HepG2 (cell line): ENCODE results near the gene ZNF394. TPM values are rescaled to one million over a fixed set of nuclear protein-coding genes. Genes with fewer than 3 reads are reported as not detected.

Experiments
- ATAC-seq: fragments of 200-7000 bp; cut with Tn5 transposase; 3 replicates; pipeline ENCODE4 v1.9.1; 2020; ENCODE audit warnings: mild to moderate bottlenecking, moderate library complexity
- BruUV-seq: library from RNA; stranded (reverse); fragments of 400-500 nt; replicated peaks from 2 replicates; lab custom pipeline; 2021; lab: Mats Ljungman, UMichigan
- CTCF ChIA-PET: fragments of 300-600 bp; formaldehyde crosslinking; extraction: SDS; loops from one replicate; lab custom pipeline; 2021; ENCODE audit warnings: low total read pairs, inconsistent platforms, low intra/inter-chr PET ratio; lab: Yijun Ruan, JAX
- POLR2A ChIA-PET: fragments of 350-600 bp; sonication (Branson Sonifier 250); formaldehyde crosslinking; loops from one replicate; lab custom pipeline; 2020; ENCODE audit warnings: antibody characterized with exemption, inconsistent platforms; lab: Yijun Ruan, JAX
- DNase-seq: peaks from one replicate; pipeline ENCODE4 v3.0.0-alpha.2; 2015; ENCODE audit warnings: low spot score
- FAIRE-seq: peaks from 3 replicates; lab custom pipeline; 2011; peaks lifted over from hg19 to GRCh38; lab: Jason Lieb, UNC
- H2AFZ ChIP-seq: one replicate; pipeline ENCODE4 v1.6.1; 2011; ENCODE audit warnings: low read length, inconsistent platforms
- H3K27ac ChIP-seq: fragments of 300-600 bp; 3 replicates; pipeline ENCODE4 v1.8.0; 2011; ENCODE audit warnings: mixed run types, mild to moderate bottlenecking, mixed read lengths, low read length, inconsistent platforms; ENCODE audit not compliant: insufficient read depth; ENCODE audit errors: extremely low read length
- H3K27me3 ChIP-seq, 2 experiments: fragments of 200-600 bp in 1 of 2; 2 replicates in 1 of 2; 3 replicates in 1 of 2; pipeline versions ENCODE4 v1.6.0 to v1.8.0; 2011; ENCODE audit warnings: low read length in 2 of 2, mild to moderate bottlenecking in 2 of 2, moderate library complexity in 2 of 2, inconsistent platforms in 1 of 2; ENCODE audit not compliant: insufficient read depth in 2 of 2, control insufficient read depth in 1 of 2
- H3K36me3 ChIP-seq, 2 experiments: fragments of 200-600 bp in 1 of 2; replicated peaks in 1 of 2; 2 replicates in 1 of 2; 3 replicates in 1 of 2; pipeline versions ENCODE4 v1.5.1 to v1.8.0; 2011; ENCODE audit warnings: low read length in 2 of 2, inconsistent platforms in 1 of 2; ENCODE audit not compliant: insufficient read depth in 2 of 2, control insufficient read depth in 1 of 2
- H3K4me1 ChIP-seq: 2 replicates; pipeline ENCODE4 v1.5.1; 2012; ENCODE audit warnings: low read length, inconsistent platforms; ENCODE audit not compliant: insufficient read depth
- H3K4me2 ChIP-seq: 2 replicates; pipeline ENCODE4 v1.6.0; 2011; ENCODE audit warnings: low read depth, low read length, inconsistent platforms
- H3K4me3 ChIP-seq, 3 experiments: fragments of 200-600 bp in 1 of 3; sonication (generic), shearing (Covaris generic) in 1 of 3; replicated peaks in 1 of 3; 2 replicates each; pipeline ENCODE4 v1.5.1; 2011 to 2016; ENCODE audit warnings: low read length in 3 of 3, inconsistent platforms in 2 of 3, low read depth in 2 of 3, mild to moderate bottlenecking in 2 of 3, control low read depth in 1 of 3, mixed read lengths in 1 of 3; ENCODE audit not compliant: insufficient read depth in 1 of 3
- H3K79me2 ChIP-seq: one replicate; pipeline ENCODE4 v1.6.1; 2011; ENCODE audit warnings: low read length, inconsistent platforms; ENCODE audit not compliant: insufficient read depth
- H3K9ac ChIP-seq: 2 replicates; pipeline ENCODE4 v1.6.0; 2011; ENCODE audit warnings: mild to moderate bottlenecking, low read depth, low read length, inconsistent platforms; ENCODE audit not compliant: insufficient read depth
- H3K9me3 ChIP-seq: 2 replicates; pipeline ENCODE4 v1.5.1; 2012; ENCODE audit warnings: mild to moderate bottlenecking, low read length
- H4K20me1 ChIP-seq: 2 replicates; pipeline ENCODE4 v1.6.0; 2011; ENCODE audit warnings: inconsistent platforms, mild to moderate bottlenecking, low read length, moderate library complexity; ENCODE audit not compliant: insufficient read depth
- AGO1 ChIP-seq: fragments of 200-400 bp; formaldehyde crosslinking; IDR thresholded peaks from 2 replicates; pipeline ENCODE4 v1.6.1; 2017; ENCODE audit warnings: mild to moderate bottlenecking, low read depth, low read length, moderate library complexity; ENCODE audit not compliant: poor library complexity, severe bottlenecking
- AGO2 ChIP-seq: fragments of 200-400 bp; formaldehyde crosslinking; optimal IDR thresholded peaks from 2 replicates; pipeline ENCODE3; 2017; ENCODE audit warnings: mild to moderate bottlenecking, low read depth, low read length, moderate library complexity
- GPN1 ChIP-seq: sonication (generic); formaldehyde crosslinking; IDR thresholded peaks from 2 replicates; pipeline ENCODE4 v1.5.1; 2020; ENCODE audit warnings: missing genetic modification reagents, borderline replicate concordance
- IRF1 ChIP-seq: sonication (generic); formaldehyde crosslinking; IDR thresholded peaks from 2 replicates; pipeline ENCODE4 v1.4.0; 2020; ENCODE audit warnings: low read depth, mild to moderate bottlenecking, missing genetic modification reagents
- KMT2A ChIP-seq: sonication (generic); formaldehyde crosslinking; IDR thresholded peaks from 2 replicates; pipeline ENCODE4 v1.4.0; 2020; ENCODE audit warnings: missing genetic modification reagents
- MXD1 ChIP-seq: sonication (generic); formaldehyde crosslinking; IDR thresholded peaks from 2 replicates; pipeline ENCODE4 v1.4.0; 2020; ENCODE audit warnings: mild to moderate bottlenecking, missing genetic modification reagents
- NFIB ChIP-seq: sonication (generic); formaldehyde crosslinking; IDR thresholded peaks from 2 replicates; pipeline ENCODE4 v1.9.0; 2021; ENCODE audit warnings: missing genetic modification reagents, mild to moderate bottlenecking, borderline replicate concordance
- PHF20 ChIP-seq: sonication (generic); formaldehyde crosslinking; IDR thresholded peaks from 2 replicates; pipeline ENCODE4 v1.5.0; 2020; ENCODE audit warnings: mild to moderate bottlenecking, missing genetic modification reagents
- POLR2A ChIP-seq, 2 experiments: IDR thresholded peaks; 2 replicates each; pipeline ENCODE4 v1.6.1; 2011; ENCODE audit warnings: low read depth in 2 of 2, low read length in 2 of 2, mild to moderate bottlenecking in 1 of 2, moderate library complexity in 1 of 2; ENCODE audit not compliant: insufficient read depth in 1 of 2
- POLR2G ChIP-seq: fragments of 200-400 bp; formaldehyde crosslinking; IDR thresholded peaks from 2 replicates; pipeline ENCODE4 v1.6.1; 2018; ENCODE audit warnings: mild to moderate bottlenecking, low read depth, low read length, moderate library complexity
- RBM39 ChIP-seq: fragments of 200-400 bp; formaldehyde crosslinking; IDR thresholded peaks from one replicate; pipeline ENCODE4 v1.6.1; 2018; ENCODE audit warnings: antibody characterized with exemption, mild to moderate bottlenecking, low read depth, low read length; ENCODE audit not compliant: poor library complexity, severe bottlenecking
- SP4 ChIP-seq: sonication (generic); formaldehyde crosslinking; IDR thresholded peaks from 2 replicates; pipeline ENCODE4 v1.8.1; 2023; ENCODE audit warnings: mild to moderate bottlenecking, missing genetic modification reagents
- SRSF4 ChIP-seq: fragments of 200-400 bp; formaldehyde crosslinking; IDR thresholded peaks from one replicate; pipeline ENCODE4 v1.6.1; 2018; ENCODE audit warnings: mild to moderate bottlenecking, low read depth, low read length, moderate library complexity; ENCODE audit not compliant: poor library complexity, severe bottlenecking
- ZMAT3 ChIP-seq: sonication (generic); formaldehyde crosslinking; conservative IDR thresholded peaks from 2 replicates; pipeline ENCODE4 v1.7.0; 2021; ENCODE audit warnings: missing genetic modification reagents
- ZNF589 ChIP-seq: sonication (generic); formaldehyde crosslinking; conservative IDR thresholded peaks from 2 replicates; pipeline ENCODE4 v1.8.0; 2022; ENCODE audit warnings: mild to moderate bottlenecking, moderate library complexity, missing genetic modification reagents
- ZNF616 ChIP-seq: sonication (generic); formaldehyde crosslinking; IDR thresholded peaks from 2 replicates; pipeline ENCODE4 v1.5.0; 2020; ENCODE audit warnings: low read depth, mild to moderate bottlenecking, missing genetic modification reagents
- ZNF703 ChIP-seq: sonication (generic); formaldehyde crosslinking; IDR thresholded peaks from 2 replicates; pipeline ENCODE4 v1.5.1; 2020; ENCODE audit warnings: missing genetic modification reagents, mild to moderate bottlenecking, moderate library complexity, borderline replicate concordance
- ZNF720 ChIP-seq: sonication (generic); formaldehyde crosslinking; IDR thresholded peaks from 2 replicates; pipeline ENCODE4 v1.4.0; 2020; ENCODE audit warnings: missing genetic modification reagents
- ZNF724P ChIP-seq: sonication (generic); formaldehyde crosslinking; IDR thresholded peaks from 2 replicates; pipeline ENCODE4 v1.8.0; 2022; ENCODE audit warnings: missing genetic modification reagents, borderline replicate concordance
- WGBS: methylation state at CpG from one replicate; pipeline ENCODE4 v1.1.6; 2017; ENCODE audit warnings: low lambda C conversion rate; 5-methylcytosine and 5-hydroxymethylcytosine counted together
- in situ Hi-C: cut with HindIII; loops from 2 replicates; pipeline ENCODE4 v1.10.0; 2017; ENCODE audit warnings: low pct_unique_long_range_greater_than_20kb; ENCODE audit not compliant: extremely low pct_ligation_motif_present
- intact Hi-C: fragments of 100-400 bp; cut with micrococcal nuclease; formaldehyde crosslinking; loops from one replicate; pipeline ENCODE4 v1.10.0; 2022; ENCODE audit not compliant: unreplicated experiment
- polyA plus RNA-seq, 8 experiments: library from polyadenylated mRNA; depleted of rRNA in 3 of 8; stranded (reverse) in 7 of 8; unstranded in 1 of 8; fragments of >200 nt; fragmentation: Illumina TruSeq in 4 of 8; extraction: Trizol in 4 of 8; gene quantifications; 2 replicates each; pipeline versions ENCODE4 v1.2.1 to v1.2.3, GENCODE V29; 2011 to 2016; ENCODE audit warnings: low read depth in 4 of 8, missing spikeins in 1 of 8, mixed read lengths in 1 of 8; ENCODE audit not compliant: insufficient read depth in 1 of 8
- total RNA-seq, 5 experiments: library from RNA; depleted of rRNA; stranded (reverse); fragments of >200 nt; fragmentation: Illumina TruSeq; extraction: Trizol; gene quantifications; 2 replicates each; pipeline ENCODE4 v1.2.3, GENCODE V29; 2016; ENCODE audit warnings: low read depth in 1 of 5

ZNF394 gene
- total and polyA plus RNA-seq, 2 of the 13 experiments (the other 11 are each of a cell fraction or from before 2014, with no cell fraction given): 7.8 to 19.6 TPM

- H2AFZ ChIP-seq: no peak overlapping the region
- in situ Hi-C loops: no loop called here
- DNase-seq: no peak
These were observed 42.9 kb downstream of the ZNF394 start for GRCh38 chr7:99457050-99457649.

GRCh38 chr7:99456288-99456687 is 43.8 kb downstream of the ZNF394 start:
- TF ChIP-seq AGO1 (peak; percentile 57), ZNF724P (CRISPR knock-in tag) (no peak), ZNF720 (CRISPR knock-in tag) (no peak), SRSF4 (no peak), POLR2G (peak; percentile 48; the same call in 1 of the 2 replicates), ZNF616 (no peak), NFIB (CRISPR knock-in tag) (no peak), MXD1 (CRISPR knock-in tag) (no peak), AGO2 (peak; percentile 62), GPN1 (CRISPR knock-in tag) (no peak), ZNF703 (CRISPR knock-in tag) (no peak), IRF1 (CRISPR knock-in tag) (no peak), SP4 (CRISPR knock-in tag) (no peak), POLR2A (IDR thresholded peaks at IDR 0.05; ENCODE audit: insufficient read depth in 1 of 2, low read depth in 2 of 2, low read length in 2 of 2) (peak in 1 of 2 experiments; percentile 23; a peak in 1 of 4 replicates)
- peaks cover 25 to 97% of the 10 kb centered on the region in 2 experiments for H3K36me3 ChIP-seq
- no peak overlapping the region for H3K4me3 ChIP-seq
- no peak for DNase-seq
- no peaks in the 10 kb centered on the region for H3K27me3 ChIP-seq
- no peak overlapping the region for H3K4me2 ChIP-seq
- BruUV-seq: no TSS peak
- CTCF ChIA-PET: no interaction called here
- no peak overlapping the region for H3K27ac ChIP-seq
- 93% methylated on average over 13 of the region's 13 CpGs for WGBS
- POLR2A ChIA-PET: interaction anchor here (3.8 kb wide), 1 partner anchor 9 kb away, joined by 16 read pairs; the partner anchor contains the start of gene ATP5MF
- no peak overlapping the region for H2AFZ ChIP-seq
- no peak for FAIRE-seq
- H3K4me1 ChIP-seq: peaks cover 13% of the 10 kb centered on the region
- no peak for ATAC-seq
- H3K79me2 ChIP-seq: peaks cover 30% of the 10 kb centered on the region
- H4K20me1 ChIP-seq: peaks cover 41% of the 10 kb centered on the region
- H3K9me3 ChIP-seq: no peaks in the 10 kb centered on the region
- intact Hi-C loops: no loop called here
- in situ Hi-C loops: no loop called here
- no peak overlapping the region for H3K9ac ChIP-seq

More at GRCh38 chr7:99457050-99457649, 42.9 kb downstream of the ZNF394 start:
- H3K4me1 ChIP-seq: peaks cover 19% of the 10 kb centered on the region
- no peaks in the 10 kb centered on the region for H3K27me3 ChIP-seq
- peaks cover 22 to 90% of the 10 kb centered on the region in 2 experiments for H3K36me3 ChIP-seq
- ATAC-seq (no peak), FAIRE-seq (no peak)
- peak; percentile 9 for TF ChIP-seq RBM39
- TF ChIP-seq KMT2A (CRISPR knock-in tag): no peak
- no peak for TF ChIP-seq ZMAT3 (CRISPR knock-in tag)
- no peak for TF ChIP-seq ZNF589 (CRISPR knock-in tag)
- peak; percentile 16; the same call in 1 of the 2 replicates for TF ChIP-seq POLR2G
- no peak for TF ChIP-seq PHF20 (CRISPR knock-in tag)
- 94% methylated on average over 5 of the region's 6 CpGs for WGBS
- no TSS peak for BruUV-seq
- intact Hi-C loops: no loop called here
- ChIA-PET CTCF (no interaction called here), POLR2A (interaction anchor here (3.8 kb wide), 1 partner anchor 8 kb away, joined by 16 read pairs; the partner anchor contains the start of gene ATP5MF)
- H3K4me2 ChIP-seq: no peak overlapping the region
- no peaks in the 10 kb centered on the region for H3K9me3 ChIP-seq
- H3K27ac ChIP-seq: no peak overlapping the region
- H4K20me1 ChIP-seq: peaks cover 45% of the 10 kb centered on the region
- H3K4me3 ChIP-seq: no peak overlapping the region
- H3K9ac ChIP-seq: no peak overlapping the region
- peaks cover 38% of the 10 kb centered on the region for H3K79me2 ChIP-seq
